Activated CD8-positive, alpha-beta memory T cell treated with anti-CD3 and anti-CD28 coated beads, Interleukin-2, amount 50 U/mL, for 1 hour (primary cell): ENCODE results near the gene NCAPH2.

Experiments used
- DNase-seq: peaks from one replicate; pipeline ENCODE4 v3.0.0-alpha.2; 2020; ENCODE audit errors: extremely low read depth

NCAPH2 gene

DNA sequence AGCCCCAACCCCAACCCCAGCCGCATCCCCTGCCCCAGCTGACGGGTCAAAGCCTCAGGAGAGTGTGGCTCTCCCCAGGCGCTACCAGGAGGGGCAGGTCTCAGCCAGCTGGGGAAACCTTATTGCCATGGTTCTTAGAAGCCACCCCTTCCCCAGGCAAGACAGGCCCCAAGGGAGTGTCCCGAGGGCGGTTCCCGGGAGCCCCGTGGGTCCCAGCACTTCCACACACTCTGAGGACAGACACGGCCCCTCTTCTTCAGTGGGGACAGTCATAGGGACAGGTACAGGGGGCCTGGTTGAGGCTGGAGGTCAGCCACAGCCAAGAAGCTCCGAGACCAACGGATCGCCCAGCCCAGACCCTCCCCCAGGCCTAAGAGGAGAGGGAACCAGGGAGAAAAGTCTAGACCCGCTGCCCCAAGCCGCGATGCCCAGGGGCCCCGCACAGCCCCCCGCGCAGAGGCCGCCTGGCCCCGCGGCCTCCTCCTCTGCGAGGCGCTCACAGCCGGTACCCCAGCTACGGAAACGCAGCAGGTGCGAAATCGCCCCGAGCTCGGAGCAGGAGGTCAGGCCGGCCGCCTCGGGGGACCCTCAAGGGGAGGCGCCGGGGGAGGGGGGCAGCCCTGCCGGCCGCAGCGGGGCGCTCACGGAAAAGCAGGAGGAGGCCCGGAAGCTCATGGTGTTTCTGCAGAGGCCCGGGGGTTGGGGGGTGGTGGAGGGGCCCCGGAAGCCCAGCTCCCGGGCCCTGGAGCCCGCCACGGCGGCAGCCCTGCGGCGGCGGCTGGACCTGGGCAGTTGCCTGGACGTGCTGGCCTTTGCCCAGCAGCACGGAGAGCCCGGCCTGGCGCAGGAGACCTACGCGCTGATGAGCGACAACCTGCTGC lies 40.3 kb downstream of the NCAPH2 start:
- DNase-seq: no peak

DNA sequence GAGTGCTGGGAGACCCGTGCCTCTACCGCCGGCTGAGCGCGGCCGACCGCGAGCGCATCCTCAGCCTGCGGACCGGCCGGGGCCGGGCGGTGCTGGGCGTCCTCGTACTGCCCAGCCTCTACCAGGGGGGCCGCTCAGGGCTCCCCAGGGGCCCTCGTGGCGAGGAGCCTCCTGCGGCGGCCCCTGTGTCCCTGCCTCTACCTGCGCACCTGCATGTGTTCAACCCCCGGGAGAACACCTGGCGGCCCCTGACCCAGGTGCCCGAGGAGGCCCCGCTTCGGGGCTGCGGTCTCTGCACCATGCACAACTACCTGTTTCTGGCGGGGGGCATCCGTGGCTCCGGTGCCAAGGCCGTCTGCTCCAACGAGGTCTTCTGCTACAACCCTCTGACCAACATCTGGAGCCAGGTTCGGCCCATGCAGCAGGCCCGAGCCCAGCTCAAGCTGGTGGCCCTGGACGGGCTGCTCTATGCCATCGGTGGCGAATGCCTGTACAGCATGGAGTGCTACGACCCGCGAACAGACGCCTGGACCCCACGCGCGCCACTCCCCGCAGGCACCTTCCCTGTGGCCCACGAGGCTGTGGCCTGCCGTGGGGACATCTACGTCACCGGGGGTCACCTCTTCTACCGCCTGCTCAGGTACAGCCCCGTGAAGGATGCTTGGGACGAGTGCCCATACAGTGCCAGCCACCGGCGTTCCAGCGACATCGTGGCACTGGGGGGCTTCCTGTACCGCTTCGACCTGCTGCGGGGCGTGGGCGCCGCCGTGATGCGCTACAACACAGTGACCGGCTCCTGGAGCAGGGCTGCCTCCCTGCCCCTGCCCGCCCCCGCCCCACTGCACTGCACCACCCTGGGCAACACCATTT lies 41.1 kb downstream of the NCAPH2 start:
- DNase-seq: no peak

DNA sequence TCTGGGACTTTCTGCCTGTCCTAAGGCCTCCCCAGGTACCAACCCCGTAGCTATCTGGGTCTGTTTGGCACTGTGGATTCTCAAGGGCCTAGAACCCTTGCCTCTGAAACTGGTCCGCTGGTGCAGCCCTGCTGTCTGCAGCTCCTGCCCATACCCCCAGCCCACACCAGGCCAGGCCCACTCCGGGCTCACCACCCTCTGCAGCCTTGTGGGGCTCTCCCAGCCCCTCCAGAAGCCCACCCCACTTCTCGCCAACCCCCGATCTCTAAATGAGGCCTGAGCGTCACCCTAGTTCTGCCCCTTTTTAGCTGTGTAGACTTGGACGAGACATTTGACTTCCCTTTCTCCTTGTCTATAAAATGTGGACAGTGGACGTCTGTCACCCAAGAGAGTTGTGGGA lies 42.4 kb downstream of the NCAPH2 start:
- DNase-seq: no peak

DNA sequence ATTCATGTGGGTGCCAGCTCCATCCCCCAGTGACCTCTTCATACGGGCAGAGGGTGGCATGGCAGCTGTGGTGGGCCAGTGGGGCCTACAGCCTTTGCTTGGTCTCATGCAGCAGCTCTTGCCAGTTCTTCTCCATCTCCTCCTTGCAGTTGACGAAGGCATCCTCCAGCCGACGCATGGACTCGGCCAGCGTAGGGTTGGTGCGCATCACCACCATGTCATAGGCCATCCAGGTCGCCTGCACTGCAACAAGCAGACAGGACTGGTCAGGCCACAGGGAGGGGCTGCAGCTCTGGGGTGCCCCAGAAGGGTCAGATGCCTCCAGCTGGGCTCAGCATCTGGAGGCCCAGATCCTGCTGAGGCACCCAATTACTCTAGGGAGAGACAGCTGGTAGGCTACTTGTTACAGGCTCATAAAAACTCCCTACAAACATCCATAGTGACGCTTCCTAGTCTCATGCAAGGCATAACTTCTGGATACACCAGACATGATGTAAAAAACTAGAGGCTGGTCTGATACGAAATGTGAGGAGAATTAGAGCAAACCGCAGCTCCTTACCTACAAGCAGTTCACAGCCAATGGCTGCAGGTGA lies 43.2 kb downstream of the NCAPH2 start:
- no peak for DNase-seq

DNA sequence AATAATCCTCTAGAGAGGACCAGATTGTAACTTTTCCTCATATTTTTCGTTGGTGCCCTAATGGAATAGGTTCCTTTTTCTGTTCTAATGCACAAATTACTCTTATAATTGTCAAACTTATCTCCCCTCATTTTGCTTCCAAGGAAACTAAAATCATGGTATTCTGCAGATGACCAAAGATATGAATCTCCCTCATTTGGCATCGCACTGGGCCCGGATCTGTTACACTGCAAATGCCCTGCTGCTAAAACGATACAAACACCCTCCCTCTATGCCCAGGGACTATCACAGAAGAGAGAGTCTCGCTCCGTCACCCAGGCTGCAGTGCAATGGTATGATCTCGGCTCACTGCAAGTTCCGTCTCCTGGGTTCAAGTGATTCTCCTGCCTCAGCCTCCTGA lies 45.3 kb downstream of the NCAPH2 start:
- no peak for DNase-seq

DNA sequence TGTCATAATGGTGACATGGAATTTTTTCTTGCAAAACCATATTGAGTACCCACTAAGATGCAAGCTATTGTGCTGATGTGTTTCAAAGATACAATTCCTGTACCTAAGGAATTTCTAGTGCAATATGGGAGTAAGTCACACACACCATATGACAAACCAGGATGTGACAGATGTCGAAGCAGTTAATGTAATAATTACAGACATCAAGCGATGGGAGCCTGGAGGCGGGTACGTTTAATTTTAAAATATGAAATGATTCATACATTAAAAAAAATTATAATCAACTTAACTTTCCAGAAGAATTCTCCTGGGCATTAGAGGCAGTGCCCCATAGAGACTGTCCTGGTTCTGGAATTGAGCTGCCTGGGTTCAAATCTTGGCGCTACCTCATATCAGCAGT lies 48.7 kb downstream of the NCAPH2 start:
- DNase-seq: no peak

DNA sequence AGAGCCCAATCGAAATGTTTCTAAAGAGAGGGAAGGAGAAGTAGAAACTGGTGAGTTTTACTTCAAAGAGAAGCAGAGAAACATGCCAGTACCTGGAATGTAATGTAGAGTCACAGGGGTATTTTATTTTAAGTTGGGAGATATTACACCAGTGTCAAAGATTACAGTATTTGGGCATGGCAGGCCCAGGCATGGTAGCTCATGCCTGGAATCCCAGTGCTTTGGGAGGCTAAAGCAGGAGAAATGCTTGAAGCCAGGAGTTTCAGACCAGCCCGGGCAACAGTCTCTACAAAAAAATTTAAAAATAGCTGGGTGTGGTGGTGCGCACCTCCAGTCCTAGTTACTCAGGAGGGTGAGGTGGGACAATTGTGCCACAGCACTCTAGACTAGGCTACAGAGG lies 52.0 kb downstream of the NCAPH2 start:
- no peak for DNase-seq

DNA sequence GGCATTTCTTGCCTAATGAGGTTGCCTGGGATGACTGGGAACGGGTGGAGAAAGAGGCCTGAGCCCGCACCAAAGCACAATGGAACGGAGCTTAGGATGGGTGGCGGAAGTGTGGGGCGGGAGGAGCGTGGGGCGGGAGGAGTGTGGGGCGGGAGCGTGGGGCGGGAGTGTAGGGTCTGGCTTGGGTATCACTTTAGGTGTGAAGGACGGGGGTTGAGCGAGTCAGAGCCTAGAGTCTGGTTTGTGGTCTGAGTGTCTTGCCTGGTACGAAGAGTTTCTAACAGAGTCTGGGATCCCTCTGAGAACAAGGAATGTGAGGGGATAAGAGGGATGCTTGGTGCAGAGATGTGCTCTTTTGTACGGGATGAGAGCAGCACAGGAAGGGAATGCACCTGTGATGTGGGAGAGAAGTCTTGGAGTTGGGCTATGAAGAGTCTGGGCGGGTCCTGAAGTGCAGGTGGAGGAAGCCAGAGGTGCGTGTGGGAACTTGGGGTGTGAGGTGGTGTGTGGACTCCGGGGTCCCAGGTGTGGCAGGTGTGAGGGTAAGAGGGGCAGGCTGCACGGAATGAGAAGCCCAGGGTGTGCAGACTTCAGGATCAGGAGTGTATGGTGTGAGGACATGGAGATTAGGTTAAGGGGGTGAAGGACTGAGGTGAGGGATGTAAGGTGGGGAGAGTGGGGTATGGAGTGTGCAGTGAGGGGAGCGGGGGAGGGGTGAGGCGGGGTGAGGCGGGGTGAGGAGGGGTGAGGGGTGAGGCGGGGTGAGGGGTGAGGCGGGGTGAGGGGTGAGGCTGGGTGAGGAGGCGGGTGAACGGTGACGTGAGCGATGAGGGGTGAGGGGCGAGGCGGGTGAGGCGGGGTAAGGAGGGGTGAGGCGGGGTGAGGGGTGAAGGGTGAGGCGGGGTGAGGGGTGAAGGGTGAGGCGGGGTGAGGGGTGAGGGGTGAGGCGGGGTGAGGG lies 53.7 kb downstream of the NCAPH2 start:
- no peak for DNase-seq

DNA sequence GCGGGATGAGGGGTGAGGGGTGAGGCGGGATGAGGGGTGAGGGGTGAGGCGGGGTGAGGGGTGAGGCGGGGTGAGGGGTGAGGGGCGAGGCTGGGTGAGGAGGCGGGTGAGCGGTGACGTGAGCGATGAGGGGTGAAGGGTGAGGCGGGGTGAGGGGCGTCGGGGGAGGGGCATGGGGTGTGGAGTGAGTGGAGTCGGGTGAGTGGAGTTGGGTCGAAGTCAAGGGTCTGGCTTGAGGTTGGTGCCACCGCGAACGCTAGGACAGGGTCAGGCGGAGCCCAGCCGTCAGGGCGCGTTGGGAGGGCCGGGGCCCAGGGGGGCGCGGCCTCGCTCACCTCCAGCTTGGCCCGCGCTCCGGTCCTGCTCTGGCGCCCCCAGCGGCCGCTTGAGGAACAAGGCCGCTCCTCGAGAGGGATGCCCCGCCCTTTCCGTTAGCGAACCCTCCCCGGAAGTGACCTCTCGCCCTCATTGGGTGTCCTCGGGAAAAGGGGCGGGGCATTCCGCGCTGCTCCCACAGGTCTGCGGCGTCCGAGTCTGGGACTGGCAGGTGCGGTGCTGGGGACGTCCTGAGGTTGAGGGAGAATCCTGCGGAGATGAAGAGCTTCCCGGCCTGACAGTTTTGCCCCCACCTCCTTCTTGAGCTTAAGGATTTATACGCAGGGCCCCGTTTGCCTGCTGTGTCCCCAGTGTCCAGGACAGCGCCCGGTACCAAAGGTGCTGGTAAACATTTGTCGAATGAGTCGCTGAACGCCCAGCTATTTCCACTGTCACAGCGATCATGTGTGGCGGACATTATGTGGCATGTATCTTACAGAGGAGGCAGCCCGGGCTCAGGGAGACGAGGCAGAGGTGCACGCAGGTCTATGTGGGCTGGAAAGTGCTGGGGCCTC lies 54.7 kb downstream of the NCAPH2 start, which contains the start of gene SYCE3:
Gene SYCE3, minus strand, starts transcription at position 397 of the 890 bp plus-strand sequence. CDS start 6,514 bp downstream, outside the sequence.
- DNase-seq: peak; percentile 89

DNA sequence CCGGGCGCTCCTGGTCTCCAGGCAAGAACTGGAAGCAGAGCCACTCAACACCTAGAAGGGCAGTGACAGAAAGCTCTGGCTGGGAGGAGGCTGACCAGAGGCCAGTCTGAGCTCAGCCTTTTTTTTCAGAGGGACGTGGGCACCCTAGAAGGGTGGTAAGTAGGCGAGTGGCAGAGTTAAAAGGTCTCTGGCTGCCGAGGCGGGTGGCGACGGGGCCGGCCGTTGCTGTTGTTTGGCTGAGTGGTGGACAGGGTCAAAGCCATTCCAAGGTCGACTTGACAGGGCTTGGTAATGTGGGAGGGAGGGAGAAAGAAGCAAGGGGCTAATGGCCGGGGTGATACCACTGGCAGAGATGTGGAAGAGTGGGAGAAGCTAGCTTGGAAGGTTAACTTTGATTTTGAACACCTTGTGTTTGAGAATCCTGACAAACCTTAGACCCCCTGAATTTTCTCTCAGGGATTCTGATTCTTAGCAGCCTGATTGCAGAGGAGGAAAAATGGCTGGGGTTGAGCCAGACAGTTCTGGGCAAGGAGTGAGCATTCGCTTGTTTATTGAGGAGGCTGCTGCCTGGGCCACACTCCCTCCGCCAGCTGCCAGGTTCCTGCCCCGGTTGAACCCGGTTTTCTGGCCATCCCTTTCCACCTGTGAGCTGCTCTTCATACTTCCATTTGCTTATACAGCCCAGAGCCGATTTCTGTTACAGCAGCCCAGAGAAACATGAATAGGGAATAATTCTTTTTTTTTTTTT lies 55.6 kb downstream of the NCAPH2 start:
- DNase-seq: no peak

DNA sequence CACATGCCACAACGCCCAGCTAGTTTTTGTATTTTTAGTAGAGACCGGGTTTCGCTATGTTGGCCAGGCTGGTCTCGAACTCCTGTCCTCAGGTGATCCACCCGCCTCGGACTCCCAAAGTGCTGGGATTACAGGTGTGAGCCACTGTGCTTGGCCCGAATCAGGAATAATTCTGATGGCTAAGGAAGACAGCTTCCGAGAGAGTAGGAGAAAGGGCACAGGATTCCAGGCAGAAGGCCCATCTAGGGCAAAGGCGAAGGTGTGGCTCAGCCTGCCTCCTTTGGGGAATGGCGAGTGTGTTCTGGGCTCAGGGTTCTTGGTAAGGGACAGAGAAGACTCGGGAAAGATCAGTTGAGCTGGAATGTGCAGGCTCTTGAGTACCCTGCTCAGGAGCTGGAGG lies 56.3 kb downstream of the NCAPH2 start:
- DNase-seq: no peak

DNA sequence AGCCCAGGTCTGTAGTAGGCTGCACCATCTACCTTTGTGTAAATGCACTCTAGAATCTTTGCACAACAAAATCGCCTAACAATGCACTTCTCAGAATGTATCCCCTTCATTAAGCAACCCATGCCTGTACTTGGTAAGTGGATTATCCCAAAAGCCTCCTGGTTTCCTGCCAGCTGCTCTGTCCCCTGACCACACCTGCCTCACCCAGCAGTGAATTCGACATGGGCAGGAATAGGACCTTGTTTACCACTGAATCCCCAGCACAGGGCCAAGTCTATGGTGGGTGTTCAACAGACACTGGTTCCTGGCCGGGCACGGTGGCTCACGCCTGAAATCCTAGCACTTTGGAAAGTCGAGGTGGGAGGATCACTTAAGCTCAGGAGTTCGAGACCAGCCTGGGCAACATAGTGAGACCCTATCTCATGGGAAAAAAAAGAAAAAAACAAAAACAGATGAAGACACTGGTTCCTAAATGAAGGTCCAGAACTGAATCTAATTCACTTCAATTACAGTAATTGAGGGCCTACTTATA lies 59.8 kb downstream of the NCAPH2 start:
- DNase-seq: no peak

DNA sequence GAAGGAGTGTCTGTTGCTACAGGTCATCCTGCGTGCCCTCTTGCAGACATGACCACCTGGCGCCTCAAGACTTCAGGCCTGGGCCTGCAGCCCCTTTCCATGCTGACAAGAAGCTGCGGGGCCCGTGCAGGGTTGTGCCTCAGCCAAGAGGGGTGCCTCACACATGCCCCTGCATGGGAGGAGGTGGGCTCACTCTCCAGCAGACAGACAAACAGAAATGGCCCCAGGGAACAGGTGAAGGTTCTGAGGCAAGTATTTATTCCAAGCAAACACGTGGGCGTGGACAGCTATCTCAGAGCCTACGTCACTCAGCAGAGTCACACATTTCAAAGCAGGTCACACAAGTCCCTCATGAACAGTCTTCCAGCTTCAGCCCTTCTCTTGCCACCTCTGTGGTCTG lies 60.6 kb downstream of the NCAPH2 start:
- DNase-seq: no peak

DNA sequence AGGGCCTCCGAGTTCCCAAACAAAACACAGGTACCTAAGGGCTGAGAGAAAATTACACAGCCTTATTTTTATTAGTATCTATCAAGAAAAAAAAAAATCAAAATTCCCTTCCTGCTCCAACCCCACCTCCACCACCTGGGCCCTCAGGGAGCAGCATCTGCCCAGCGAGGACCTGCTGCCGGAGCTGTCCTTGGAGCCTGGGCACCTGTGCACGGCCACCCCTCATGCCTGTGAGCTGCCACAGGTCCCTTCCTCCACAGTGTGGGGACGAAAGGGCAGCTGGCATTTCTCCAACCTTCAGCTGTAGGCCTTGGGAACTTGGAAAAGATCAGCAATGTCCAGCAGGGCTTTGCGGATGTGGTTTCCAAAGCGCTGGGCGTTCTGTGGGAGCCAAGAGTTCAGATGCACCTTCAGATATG lies 61.0 kb downstream of the NCAPH2 start:
- no peak for DNase-seq

DNA sequence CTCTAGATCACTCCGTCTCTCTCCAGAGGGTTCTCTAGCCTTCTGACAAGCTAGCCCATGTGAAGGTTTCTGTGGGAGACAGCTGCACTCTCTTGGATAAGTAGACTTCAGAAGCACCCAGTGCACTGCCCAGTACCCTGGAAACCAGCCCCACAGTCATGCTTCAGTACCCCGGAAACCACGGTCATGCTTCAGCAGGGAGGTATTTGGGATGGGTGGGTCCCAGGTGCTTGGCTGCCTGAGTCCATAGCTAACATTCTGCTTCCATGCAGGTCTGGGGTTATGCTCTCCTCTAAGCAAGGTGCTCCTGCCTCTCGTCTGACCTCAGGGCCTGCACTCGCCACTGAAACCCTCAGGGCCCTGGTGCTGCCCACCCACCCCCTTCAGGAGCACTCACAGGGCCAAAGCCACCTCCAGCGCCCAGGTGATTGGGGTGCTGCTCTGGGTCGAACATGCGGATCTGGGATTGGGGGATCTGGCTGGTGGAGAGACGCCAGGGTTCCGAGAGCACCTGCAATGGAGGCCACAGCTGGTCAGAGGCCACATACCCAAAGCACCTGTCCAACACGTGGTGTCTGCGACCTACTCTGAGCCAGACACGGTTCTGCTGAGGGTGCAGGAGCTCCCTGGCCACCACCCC lies 62.0 kb downstream of the NCAPH2 start:
- DNase-seq: no peak

DNA sequence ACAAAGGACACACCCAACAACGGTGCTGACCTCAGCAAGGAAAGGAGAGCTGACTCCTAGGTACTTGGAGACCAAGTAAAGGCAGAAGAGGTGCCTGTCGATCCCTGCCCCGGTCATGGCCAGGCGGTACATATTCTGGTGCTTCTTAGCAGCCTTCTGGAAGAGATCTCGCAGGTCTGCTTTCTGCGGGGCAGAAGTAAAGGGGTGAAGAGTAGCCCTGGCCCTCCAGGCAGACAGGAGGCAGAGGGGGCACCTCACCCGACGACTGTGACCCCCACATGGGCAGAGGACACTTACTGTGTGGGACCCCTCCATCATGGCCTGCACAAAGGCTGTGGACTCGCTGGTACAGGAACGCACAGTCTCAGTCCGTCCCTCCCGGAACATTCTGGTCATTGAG lies 62.8 kb downstream of the NCAPH2 start:
- DNase-seq: no peak

DNA sequence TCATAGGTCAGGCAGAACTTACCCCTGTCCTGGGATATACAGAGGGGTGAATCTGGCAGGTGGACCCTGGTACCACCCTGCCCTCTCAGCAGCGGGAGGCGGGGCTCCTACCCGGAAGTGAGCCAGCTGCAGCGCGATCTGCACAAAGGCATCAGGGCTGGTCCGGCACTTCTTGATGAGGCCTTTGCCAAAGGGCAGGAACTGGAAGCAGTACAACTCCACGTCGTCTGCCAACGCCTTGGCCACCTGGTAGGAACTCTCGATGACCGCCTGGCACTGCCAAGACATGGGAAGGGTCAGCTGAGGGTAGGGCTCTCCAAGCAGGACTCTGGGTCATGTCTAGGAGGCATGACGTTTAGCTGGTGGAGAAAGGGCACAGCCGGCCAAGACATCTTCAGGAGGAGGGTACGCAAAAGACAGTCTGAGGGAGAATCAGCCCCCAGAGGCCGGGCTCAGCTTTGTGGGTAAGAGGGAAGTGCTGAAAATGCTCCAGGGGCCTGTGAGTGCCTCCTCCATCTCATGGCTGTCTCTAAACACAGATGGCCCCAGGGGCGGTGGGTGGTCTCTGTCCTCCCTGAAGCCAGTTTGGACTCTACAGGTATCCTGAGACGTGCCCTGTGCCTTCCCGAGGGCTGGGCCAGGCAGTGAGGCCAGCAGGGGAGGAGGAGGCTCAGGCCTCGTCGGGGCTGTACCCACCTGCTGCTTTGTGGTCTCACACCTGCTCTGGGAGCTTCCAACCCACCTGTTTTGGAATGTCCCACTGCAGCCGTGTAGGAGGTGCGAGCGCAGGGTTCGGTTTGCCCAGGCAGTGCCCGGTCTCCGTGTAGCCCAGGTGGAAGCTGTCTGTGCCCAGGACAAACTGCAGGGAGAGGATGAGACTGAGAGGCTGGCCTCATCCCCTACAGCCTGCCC lies 63.5 kb downstream of the NCAPH2 start:
- no peak for DNase-seq

DNA sequence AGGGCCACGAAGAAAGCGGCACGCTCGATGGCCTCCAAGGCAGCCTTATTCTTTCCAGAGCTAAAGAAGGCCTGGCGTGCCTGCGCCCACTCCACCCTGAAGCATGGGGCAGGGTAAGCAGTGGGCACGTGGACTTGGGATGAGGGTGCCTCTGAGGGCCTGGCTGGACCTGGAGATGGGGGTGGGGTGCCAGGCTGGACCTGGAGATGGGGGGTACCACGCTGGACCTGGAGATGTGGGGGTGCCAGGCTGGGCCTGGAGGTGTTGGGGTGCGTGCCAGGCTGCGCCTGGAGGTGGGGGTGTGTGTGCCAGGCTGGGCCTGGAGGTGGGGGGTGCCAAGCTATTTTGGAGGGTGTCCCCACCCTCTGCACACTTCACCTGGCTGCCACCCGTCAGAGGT lies 64.9 kb downstream of the NCAPH2 start:
- DNase-seq: no peak
